PC-9 (cell line): ENCODE results near the gene H3-3A. TPM values are rescaled to one million over a fixed set of nuclear protein-coding genes. Genes with fewer than 3 reads are reported as not detected.

Experiments
- BruUV-seq: library from RNA; stranded (reverse); fragments of 400-500 nt; replicated peaks from 2 replicates; lab custom pipeline; 2021; lab: Mats Ljungman, UMichigan
- CTCF ChIA-PET: fragments of 300-600 bp; sonication (Branson Sonifier 250); formaldehyde crosslinking; loops from one replicate; lab custom pipeline; 2022; ENCODE audit warnings: antibody characterized with exemption; lab: Charles Lee
- POLR2A ChIA-PET: fragments of 300-600 bp; sonication (Branson Sonifier 250); formaldehyde crosslinking; loops from one replicate; lab custom pipeline; 2022; ENCODE audit warnings: antibody characterized with exemption; ENCODE audit not compliant: unreplicated experiment; lab: Charles Lee
- DNase-seq, 2 experiments: peaks; one replicate each; pipeline versions ENCODE4 v3.0.0 to v3.0.0-alpha.2; 2015 to 2022; ENCODE audit warnings: mixed read lengths in 1 of 2
- H2AFZ ChIP-seq: fragments of 200-600 bp; sonication (generic); 2 replicates; pipeline ENCODE4 v1.8.1; 2017; ENCODE audit warnings: antibody characterized with exemption
- H3F3A ChIP-seq: fragments of 200-600 bp; sonication (generic); 2 replicates; pipeline ENCODE4 v1.8.1; 2017; ENCODE audit warnings: antibody characterized with exemption, mild to moderate bottlenecking, low read depth; ENCODE audit not compliant: insufficient read depth
- H3K27ac ChIP-seq: fragments of 200-600 bp; sonication (generic); 2 replicates; pipeline ENCODE4 v1.6.1; 2016; ENCODE audit warnings: mixed run types
- H3K27me3 ChIP-seq: fragments of 200-600 bp; sonication (generic); 2 replicates; pipeline ENCODE4 v1.6.1; 2016; ENCODE audit warnings: low read depth, mixed run types; ENCODE audit not compliant: insufficient read depth
- H3K36me3 ChIP-seq: fragments of 200-600 bp; sonication (generic); 2 replicates; pipeline ENCODE4 v1.6.1; 2016; ENCODE audit warnings: low read depth, mixed run types
- H3K4me1 ChIP-seq: fragments of 200-600 bp; sonication (generic); replicated peaks from 2 replicates; pipeline ENCODE4 v1.6.1; 2016; ENCODE audit warnings: mixed run types; ENCODE audit not compliant: insufficient read depth
- H3K4me2 ChIP-seq: fragments of 200-600 bp; sonication (generic); 2 replicates; pipeline ENCODE4 v1.6.1; 2017; ENCODE audit warnings: mixed run types
- H3K4me3 ChIP-seq: fragments of 200-600 bp; sonication (generic); 2 replicates; pipeline ENCODE4 v1.6.1; 2016; ENCODE audit warnings: mixed run types
- H3K79me2 ChIP-seq: fragments of 200-600 bp; sonication (generic); 2 replicates; pipeline ENCODE4 v1.6.1; 2017; ENCODE audit warnings: low read depth, mixed run types
- H3K9me2 ChIP-seq: fragments of 200-600 bp; sonication (generic); 2 replicates; pipeline ENCODE4 v1.8.1; 2017; ENCODE audit warnings: mild to moderate bottlenecking; ENCODE audit not compliant: insufficient read depth
- H3K9me3 ChIP-seq: fragments of 200-600 bp; sonication (generic); 2 replicates; pipeline ENCODE4 v1.8.1; 2016; ENCODE audit warnings: low read depth; ENCODE audit not compliant: insufficient read depth
- H4K20me1 ChIP-seq: fragments of 200-600 bp; sonication (generic); 2 replicates; pipeline ENCODE4 v1.8.1; 2017; ENCODE audit not compliant: insufficient read depth
- CTCF ChIP-seq: fragments of 200-600 bp; sonication (generic); conservative IDR thresholded peaks from 2 replicates; pipeline ENCODE4 v1.6.1; 2017; ENCODE audit warnings: mixed run types, antibody characterized with exemption, mild to moderate bottlenecking, moderate library complexity
- EZH2 ChIP-seq: fragments of 200-600 bp; sonication (generic); IDR thresholded peaks from 2 replicates; pipeline ENCODE4 v1.8.0; 2017; ENCODE audit warnings: antibody characterized with exemption, low read depth
- intact Hi-C: fragments of 100-400 bp; cut with micrococcal nuclease; formaldehyde crosslinking; loops from one replicate; pipeline ENCODE4 v1.10.0; 2022; ENCODE audit not compliant: unreplicated experiment
- total RNA-seq: library from RNA; stranded (reverse); gene quantifications from 2 replicates; pipeline ENCODE4 v1.2.3, GENCODE V29; 2021

H3-3A gene
- total RNA-seq, 1 experiment from 2014 or later: 584 TPM

- Histone ChIP-seq H3K4me3 (no peak overlapping the region), H3K36me3 (no peaks in the 10 kb centered on the region), H3F3A (no peaks in the 10 kb centered on the region; the same call in 1 of the 2 replicates), H3K27ac (no peak overlapping the region), H3K79me2 (no peaks in the 10 kb centered on the region), H3K9me3 (no peaks in the 10 kb centered on the region), H2AFZ (no peak overlapping the region), H3K9me2 (0 out of 2 replicates have a peak, but pooled peaks cover 7% of the 10 kb centered on the region), H3K27me3 (no peaks in the 10 kb centered on the region), H3K4me2 (no peak overlapping the region), H3K4me1 (no peaks in the 10 kb centered on the region), H4K20me1 (no peaks in the 10 kb centered on the region)
- ChIA-PET POLR2A (no interaction called here), CTCF (no interaction called here)
- DNase-seq: no peak
- intact Hi-C loops: no loop called here
- TF ChIP-seq CTCF (no peak), EZH2 (no peak)
- BruUV-seq: no TSS peak
Observed at GRCh38 chr1:226051365-226051764, 11.2 kb upstream of the H3-3A start.

GRCh38 chr1:226052061-226052460 lies 10.5 kb upstream of the H3-3A start:
- intact Hi-C loops: no loop called here
- DNase-seq: no peak
- Histone ChIP-seq H3K9me3 (no peaks in the 10 kb centered on the region), H3K4me1 (no peaks in the 10 kb centered on the region), H3K9me2 (0 out of 2 replicates have a peak, but pooled peaks cover 7% of the 10 kb centered on the region), H3K79me2 (no peaks in the 10 kb centered on the region), H3K27ac (no peak overlapping the region), H3K27me3 (no peaks in the 10 kb centered on the region), H3K4me3 (no peak overlapping the region), H3K36me3 (no peaks in the 10 kb centered on the region), H3K4me2 (no peak overlapping the region), H2AFZ (no peak overlapping the region), H4K20me1 (no peaks in the 10 kb centered on the region), H3F3A (no peaks in the 10 kb centered on the region; the same call in 1 of the 2 replicates)
- POLR2A ChIA-PET: no interaction called here
- TF ChIP-seq CTCF (no peak), EZH2 (no peak)
- no TSS peak for BruUV-seq
- CTCF ChIA-PET: interaction anchor here (0.7 kb wide), 1 partner anchor 11 kb away, joined by 5 read pairs; the partner anchor contains the start of gene H3-3A

GRCh38 chr1:226054519-226055327 lies 7.8 kb upstream of the H3-3A start:
- ChIA-PET POLR2A (interaction anchor here (0.6 to 0.7 kb wide), 2 partner anchors 9 to 265 kb away, joined by 3 to 7 read pairs; no protein-coding TSS in a partner anchor), CTCF (no interaction called here)
- no peak overlapping the region for H3K4me2 ChIP-seq
- no peak for DNase-seq
- intact Hi-C loops: no loop called here
- no peaks in the 10 kb centered on the region for H4K20me1 ChIP-seq
- H3K9me2 ChIP-seq: 0 out of 2 replicates have a peak, but pooled peaks cover 4% of the 10 kb centered on the region
- no peaks in the 10 kb centered on the region for H3K36me3 ChIP-seq
- BruUV-seq: no TSS peak
- H3K27ac ChIP-seq: no peak overlapping the region
- no peak overlapping the region for H3K4me3 ChIP-seq
- no peak for TF ChIP-seq EZH2
- TF ChIP-seq CTCF: no peak
- no peaks in the 10 kb centered on the region for H3K79me2 ChIP-seq
- H3K4me1 ChIP-seq: no peaks in the 10 kb centered on the region
- no peaks in the 10 kb centered on the region for H3K27me3 ChIP-seq
- H3F3A ChIP-seq: no peaks in the 10 kb centered on the region; the same call in 1 of the 2 replicates
- no peaks in the 10 kb centered on the region for H3K9me3 ChIP-seq
- no peak overlapping the region for H2AFZ ChIP-seq
